PFSK-1 (cell line): ENCODE results near the gene PPM1L.

ENCODE experiments used
- FOXP2 ChIP-seq: optimal IDR thresholded peaks from 2 replicates; pipeline ENCODE3; 2011; ENCODE audit warnings: borderline replicate concordance, control low read depth, inconsistent platforms; ENCODE audit not compliant: insufficient read depth; ENCODE audit errors: extremely low read length, extremely low read depth
- POLR2AphosphoS5 ChIP-seq: IDR thresholded peaks from 2 replicates; pipeline ENCODE4 v1.6.1; 2012; ENCODE audit warnings: low read depth, mild to moderate bottlenecking, control low read depth, low read length, moderate library complexity
- TAF1 ChIP-seq: IDR thresholded peaks from 2 replicates; pipeline ENCODE4 v1.6.1; 2012; ENCODE audit warnings: low read length, control low read depth, borderline replicate concordance; ENCODE audit not compliant: insufficient read depth
- TF ChIP-seq, protein P1 (sequence below), 2 experiments: IDR thresholded peaks; 2 replicates each; pipeline versions ENCODE4 v1.6.1 to v1.8.0; 2011 to 2012; ENCODE audit warnings: low read depth in 2 of 2, low read length in 2 of 2, control low read depth in 1 of 2, inconsistent platforms in 1 of 2, mild to moderate bottlenecking in 1 of 2, moderate library complexity in 1 of 2; ENCODE audit not compliant: insufficient read depth in 1 of 2

DNA sequence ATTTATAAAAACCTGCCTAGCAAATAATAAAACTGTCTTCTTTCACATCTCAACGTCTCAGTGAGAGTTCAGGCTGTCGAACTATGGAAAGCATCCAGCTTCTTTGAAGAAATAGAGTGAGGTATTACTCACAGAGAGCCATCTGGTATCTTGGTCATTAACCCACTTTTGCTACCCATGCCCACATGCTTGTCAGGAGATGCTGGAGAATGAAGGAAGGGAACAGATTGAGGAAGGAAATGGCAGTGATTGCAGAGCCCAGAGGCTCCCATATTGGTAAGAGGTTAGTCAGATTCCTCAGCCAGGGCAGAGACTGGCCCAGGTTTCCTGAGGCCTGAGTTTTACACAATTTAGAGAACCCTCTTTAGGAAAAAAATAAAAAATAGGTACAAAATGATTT lies 230.0 kb downstream of the PPM1L start:
- TF ChIP-seq POLR2AphosphoS5 (no peak), TAF1 (no peak), FOXP2 (no peak)
- TF ChIP-seq, protein P1, sequence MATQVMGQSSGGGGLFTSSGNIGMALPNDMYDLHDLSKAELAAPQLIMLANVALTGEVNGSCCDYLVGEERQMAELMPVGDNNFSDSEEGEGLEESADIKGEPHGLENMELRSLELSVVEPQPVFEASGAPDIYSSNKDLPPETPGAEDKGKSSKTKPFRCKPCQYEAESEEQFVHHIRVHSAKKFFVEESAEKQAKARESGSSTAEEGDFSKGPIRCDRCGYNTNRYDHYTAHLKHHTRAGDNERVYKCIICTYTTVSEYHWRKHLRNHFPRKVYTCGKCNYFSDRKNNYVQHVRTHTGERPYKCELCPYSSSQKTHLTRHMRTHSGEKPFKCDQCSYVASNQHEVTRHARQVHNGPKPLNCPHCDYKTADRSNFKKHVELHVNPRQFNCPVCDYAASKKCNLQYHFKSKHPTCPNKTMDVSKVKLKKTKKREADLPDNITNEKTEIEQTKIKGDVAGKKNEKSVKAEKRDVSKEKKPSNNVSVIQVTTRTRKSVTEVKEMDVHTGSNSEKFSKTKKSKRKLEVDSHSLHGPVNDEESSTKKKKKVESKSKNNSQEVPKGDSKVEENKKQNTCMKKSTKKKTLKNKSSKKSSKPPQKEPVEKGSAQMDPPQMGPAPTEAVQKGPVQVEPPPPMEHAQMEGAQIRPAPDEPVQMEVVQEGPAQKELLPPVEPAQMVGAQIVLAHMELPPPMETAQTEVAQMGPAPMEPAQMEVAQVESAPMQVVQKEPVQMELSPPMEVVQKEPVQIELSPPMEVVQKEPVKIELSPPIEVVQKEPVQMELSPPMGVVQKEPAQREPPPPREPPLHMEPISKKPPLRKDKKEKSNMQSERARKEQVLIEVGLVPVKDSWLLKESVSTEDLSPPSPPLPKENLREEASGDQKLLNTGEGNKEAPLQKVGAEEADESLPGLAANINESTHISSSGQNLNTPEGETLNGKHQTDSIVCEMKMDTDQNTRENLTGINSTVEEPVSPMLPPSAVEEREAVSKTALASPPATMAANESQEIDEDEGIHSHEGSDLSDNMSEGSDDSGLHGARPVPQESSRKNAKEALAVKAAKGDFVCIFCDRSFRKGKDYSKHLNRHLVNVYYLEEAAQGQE (IDR thresholded peaks at IDR 0.05; ENCODE audit: insufficient read depth in 1 of 2, low read depth in 2 of 2, low read length in 2 of 2), result no peak
